Pancreas (tissue), 10 donors: ENCODE data around the gene CAPN5. TPM values are rescaled to one million over a fixed set of nuclear protein-coding genes. Genes with fewer than 3 reads are reported as not detected.

Source experiments
- ATAC-seq, 4 donors: fragments of 200-7000 bp; cut with Tn5 transposase; one replicate each; pipeline versions ENCODE4 v1.8.0 to v1.9.1; 2020; ENCODE audit warnings: mild to moderate bottlenecking in 4 of 4, moderate library complexity in 4 of 4
- DNase-seq, 6 donors: peaks; one replicate each; pipeline ENCODE4 v3.0.0-alpha.2; 2020
- FAIRE-seq: peaks from 2 replicates; lab custom pipeline; 2012; peaks lifted over from hg19 to GRCh38; lab: Jason Lieb, UNC
- H3K27ac ChIP-seq, 4 donors: fragments of 200-600 bp; sonication (generic); 1 replicate in 3 of 4; 2 replicates in 1 of 4; pipeline versions ENCODE4 v1.5.0 to v1.8.0; 2020
- H3K27me3 ChIP-seq, 4 donors: fragments of 200-600 bp; one replicate each; pipeline ENCODE4 v1.8.0; 2021
- H3K36me3 ChIP-seq, 3 donors: fragments of 200-600 bp; sonication (generic) in 1 of 3; one replicate each; pipeline versions ENCODE4 v1.5.0 to v1.8.0; 2020 to 2021
- H3K4me1 ChIP-seq, 3 donors: fragments of 200-600 bp; one replicate each; pipeline ENCODE4 v1.8.0; 2021
- H3K4me3 ChIP-seq, 4 donors: fragments of 200-600 bp; sonication (generic) in 2 of 4; one replicate each; pipeline versions ENCODE4 v1.5.0 to v1.8.0; 2020 to 2021
- H3K9me3 ChIP-seq, 4 donors: fragments of 200-600 bp; one replicate each; pipeline ENCODE4 v1.8.0; 2021
- WGBS, 2 donors: extraction: QIAGEN DNeasy Blood & Tissue Kit; methylation state at CpG; one replicate each; pipeline ENCODE4 v1.1.7; 2013; 5-methylcytosine and 5-hydroxymethylcytosine counted together
- intact Hi-C, 3 donors: fragments of 100-400 bp; cut with DNase I; formaldehyde crosslinking; loops; one replicate each; pipeline versions ENCODE4 v1.11.1 to v1.14.2; 2022
- polyA plus RNA-seq, 2 donors: library from polyadenylated mRNA; stranded (reverse); fragments of 200-250 nt; gene quantifications; one replicate each; pipeline ENCODE4 v1.2.3, GENCODE V29; 2013
- total RNA-seq, 6 donors: library from RNA; stranded (reverse); fragmentation: NEBNext Ultra II Directional in 4 of 6; extraction: Animal tissue kit (Norgen Biotek cat#: 25700) in 4 of 6; gene quantifications; one replicate each; pipeline versions ENCODE4 v1.2.1 to v1.2.4, GENCODE V29; 2021 to 2023
- TF ChIP-seq, protein P1 (sequence below), 4 donors: fragments of 200-600 bp; sonication (generic) in 3 of 4; IDR thresholded peaks; one replicate each; pipeline versions ENCODE4 v1.5.0 to v1.8.0; 2021; ENCODE audit warnings: antibody characterized with exemption in 4 of 4
- donor health status: healthy with polysubstance abuse.
- donor health status: DM: no; HTN: no; CAD: no; lungs with moderate emphysema.
- donor health status: DM: no; HTN: no; CAD: no.
- donor health status: control.
- donor health status: control.
- donor health status: Bipolar disorder and iron deficiency.
- donor health status: DM: yes; HTN: yes; CAD: no.
- donor health status: DM: no; HTN: no; CAD: no.
- donor health status: DM: no; HTN: no; CAD: no.
- donor health status: DM: yes; HTN: yes; CAD: no.

The CAPN5 gene
- total and polyA plus RNA-seq, 8 donors: 3.3 to 11.0 (median 6.1) TPM

GRCh38 chr11:77170107-77170506 is 103.3 kb downstream of the CAPN5 start:
- TF ChIP-seq, protein P1, sequence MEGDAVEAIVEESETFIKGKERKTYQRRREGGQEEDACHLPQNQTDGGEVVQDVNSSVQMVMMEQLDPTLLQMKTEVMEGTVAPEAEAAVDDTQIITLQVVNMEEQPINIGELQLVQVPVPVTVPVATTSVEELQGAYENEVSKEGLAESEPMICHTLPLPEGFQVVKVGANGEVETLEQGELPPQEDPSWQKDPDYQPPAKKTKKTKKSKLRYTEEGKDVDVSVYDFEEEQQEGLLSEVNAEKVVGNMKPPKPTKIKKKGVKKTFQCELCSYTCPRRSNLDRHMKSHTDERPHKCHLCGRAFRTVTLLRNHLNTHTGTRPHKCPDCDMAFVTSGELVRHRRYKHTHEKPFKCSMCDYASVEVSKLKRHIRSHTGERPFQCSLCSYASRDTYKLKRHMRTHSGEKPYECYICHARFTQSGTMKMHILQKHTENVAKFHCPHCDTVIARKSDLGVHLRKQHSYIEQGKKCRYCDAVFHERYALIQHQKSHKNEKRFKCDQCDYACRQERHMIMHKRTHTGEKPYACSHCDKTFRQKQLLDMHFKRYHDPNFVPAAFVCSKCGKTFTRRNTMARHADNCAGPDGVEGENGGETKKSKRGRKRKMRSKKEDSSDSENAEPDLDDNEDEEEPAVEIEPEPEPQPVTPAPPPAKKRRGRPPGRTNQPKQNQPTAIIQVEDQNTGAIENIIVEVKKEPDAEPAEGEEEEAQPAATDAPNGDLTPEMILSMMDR (IDR thresholded peaks at IDR 0.05): no peak
- WGBS, 2 donors: 94 to 96% methylated on average over 5 of the region's 5 CpGs
- intact Hi-C loops: no loop called here
- no peak overlapping the region for H3K4me3 ChIP-seq
- DNase-seq (peak in 2 of 6 donors; percentile 5 to 24), ATAC-seq (no peak), FAIRE-seq (no peak)
- H3K36me3 ChIP-seq: no peaks in the 10 kb centered on the region
- H3K9me3 ChIP-seq: no peaks in the 10 kb centered on the region
- H3K4me1 ChIP-seq: no peaks in the 10 kb centered on the region
- H3K27ac ChIP-seq: no peak overlapping the region
- H3K27me3 ChIP-seq: no peaks in the 10 kb centered on the region

DNA sequence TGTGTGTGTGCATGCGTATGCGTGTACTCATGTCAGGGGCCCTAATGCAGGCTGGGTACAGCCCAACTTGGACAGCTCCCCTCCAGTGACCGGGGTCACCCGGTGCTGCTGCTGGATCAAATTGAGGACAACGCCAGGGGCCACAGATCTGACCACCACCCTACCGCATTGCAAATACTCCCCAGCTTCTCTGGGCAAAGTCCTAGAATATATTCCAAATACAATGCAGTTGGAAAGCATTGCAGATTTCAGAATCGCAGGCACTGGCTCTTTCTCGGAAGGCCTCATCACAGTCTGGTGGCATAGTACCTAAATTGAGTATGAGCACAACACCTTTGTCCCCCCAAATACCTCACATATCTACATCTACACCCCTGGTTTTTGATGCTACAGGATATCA is 104.5 kb downstream of the CAPN5 start:
- TF ChIP-seq, protein P1 (IDR thresholded peaks at IDR 0.05): no peak
- Histone ChIP-seq H3K27ac (no peak overlapping the region), H3K36me3 (no peaks in the 10 kb centered on the region), H3K4me1 (no peaks in the 10 kb centered on the region), H3K27me3 (no peaks in the 10 kb centered on the region), H3K9me3 (no peaks in the 10 kb centered on the region), H3K4me3 (no peak overlapping the region)
- ATAC-seq (no peak), DNase-seq (peak in 1 of 6 donors; percentile 15), FAIRE-seq (no peak)
- 92 to 98% methylated on average over 8 of the region's 8 CpGs for WGBS, 2 donors
- intact Hi-C loops: no loop called here

DNA sequence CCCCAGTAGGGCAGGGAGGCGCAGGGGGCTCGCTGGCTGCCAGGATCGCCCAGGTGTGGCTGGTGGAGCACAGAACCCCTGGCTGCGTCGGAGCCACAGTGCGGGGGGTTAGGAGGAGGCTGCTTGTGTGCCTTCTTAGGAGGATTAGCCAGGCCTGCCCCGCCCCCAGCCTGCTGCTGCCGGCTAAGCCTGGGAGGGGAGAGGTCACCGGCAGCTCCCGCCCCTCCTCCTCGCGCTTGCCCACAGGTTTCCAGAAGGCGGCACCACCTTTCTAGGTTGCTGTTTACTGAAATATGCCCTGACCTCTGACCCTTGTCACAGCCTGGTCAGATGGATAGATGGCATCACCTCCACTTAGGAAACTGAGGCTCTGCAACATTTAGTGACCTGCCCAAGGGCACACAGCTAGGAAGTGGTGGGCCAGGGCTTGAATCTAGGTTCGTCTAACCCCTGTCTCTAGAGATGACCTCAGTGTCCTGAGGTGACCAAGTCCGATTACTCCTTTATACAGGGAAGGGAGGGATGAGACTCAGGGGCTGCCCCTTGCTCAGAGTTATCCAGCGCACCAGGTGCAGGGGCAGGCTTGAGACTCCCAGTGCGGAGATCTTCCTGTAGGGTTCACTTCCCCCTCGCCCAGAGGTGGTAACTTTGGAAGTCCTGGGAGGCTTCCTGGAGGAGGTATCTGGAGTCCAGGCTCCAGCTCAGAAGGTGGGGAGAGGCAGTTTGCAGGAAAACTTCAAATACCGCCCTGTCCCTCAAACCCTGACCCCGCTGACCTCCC is 105.3 kb downstream of the CAPN5 start:
- TF ChIP-seq, protein P1 (IDR thresholded peaks at IDR 0.05): no peak
- Histone ChIP-seq H3K4me1 (no peaks in the 10 kb centered on the region), H3K4me3 (no peak overlapping the region), H3K36me3 (no peaks in the 10 kb centered on the region), H3K27me3 (no peaks in the 10 kb centered on the region), H3K9me3 (no peaks in the 10 kb centered on the region), H3K27ac (no peak overlapping the region)
- FAIRE-seq (no peak), DNase-seq (peak in 1 of 6 donors; percentile 55), ATAC-seq (no peak)
- 88 to 92% methylated on average over 20 of the region's 20 CpGs for WGBS, 2 donors
- intact Hi-C loops: no loop called here

DNA sequence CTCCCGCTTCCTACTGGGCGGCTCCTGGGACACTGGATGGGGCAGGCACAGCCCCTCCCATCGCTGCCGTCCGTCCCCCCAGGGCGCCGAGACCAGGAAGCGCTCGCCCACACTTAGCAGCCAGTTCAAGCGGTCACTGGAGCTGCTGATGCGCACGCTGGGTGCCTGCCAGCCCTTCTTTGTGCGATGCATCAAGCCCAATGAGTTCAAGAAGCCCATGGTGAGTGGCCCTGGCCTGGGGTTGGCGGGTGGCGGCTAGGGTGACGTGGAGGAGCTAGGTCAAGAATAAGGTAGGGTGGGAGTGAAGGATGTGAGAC is 105.9 kb downstream of the CAPN5 start:
- Histone ChIP-seq H3K36me3 (no peaks in the 10 kb centered on the region), H3K4me1 (no peaks in the 10 kb centered on the region), H3K27me3 (no peaks in the 10 kb centered on the region), H3K27ac (no peak overlapping the region), H3K9me3 (no peaks in the 10 kb centered on the region), H3K4me3 (no peak overlapping the region)
- TF ChIP-seq, protein P1 (IDR thresholded peaks at IDR 0.05): no peak
- no peak for FAIRE-seq
- ATAC-seq: no peak
- 85 to 89% methylated on average over 16 of the region's 16 CpGs for WGBS, 2 donors
- intact Hi-C loops: no loop called here
- DNase-seq: peak in 1 of 6 donors; percentile 55

DNA sequence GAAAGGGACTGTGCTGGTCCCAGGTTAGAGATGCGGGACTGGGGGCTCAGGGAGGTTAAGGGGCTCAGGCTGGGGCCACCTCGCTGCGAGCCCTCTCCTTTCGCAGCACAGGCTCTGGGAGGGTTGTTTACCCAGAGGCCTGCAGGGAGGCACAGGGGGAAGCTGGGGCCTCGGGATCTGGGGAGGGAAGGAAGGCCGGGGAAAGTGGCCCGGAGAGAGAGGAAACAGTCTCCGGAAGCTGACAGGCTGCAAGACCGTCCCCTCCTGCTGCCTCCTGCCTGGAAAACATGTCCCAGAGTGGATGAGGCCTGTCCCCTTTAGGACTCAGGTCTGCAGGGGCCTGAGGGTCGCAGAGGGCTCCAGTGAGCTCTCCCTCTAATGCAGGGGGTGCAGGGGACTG is 106.7 kb downstream of the CAPN5 start:
- Histone ChIP-seq H3K9me3 (no peaks in the 10 kb centered on the region), H3K36me3 (no peaks in the 10 kb centered on the region), H3K27ac (no peak overlapping the region), H3K4me1 (no peaks in the 10 kb centered on the region), H3K27me3 (no peaks in the 10 kb centered on the region), H3K4me3 (no peak overlapping the region)
- ATAC-seq (no peak), FAIRE-seq (no peak), DNase-seq (peak in 1 of 6 donors; percentile 33)
- 85 to 89% methylated on average over 10 of the region's 10 CpGs for WGBS, 2 donors
- intact Hi-C loops: no loop called here
- TF ChIP-seq, protein P1 (IDR thresholded peaks at IDR 0.05): no peak
